Natural killer cell (primary cell): ENCODE results near the gene GPD1. TPM values are rescaled to one million over a fixed set of nuclear protein-coding genes. Genes with fewer than 3 reads are reported as not detected.

ENCODE experiments used
- ATAC-seq, 3 donors: fragments of 150-1000 bp in 2 of 3; fragments of 200-7000 bp in 1 of 3; cut with Tn5 transposase; 1 replicate in 1 of 3; 2 replicates in 2 of 3; pipeline ENCODE4 v1.10.0; 2021; ENCODE audit warnings: mild to moderate bottlenecking in 2 of 3, moderate library complexity in 2 of 3
- DNase-seq, 2 donors: peaks; one replicate each; pipeline versions ENCODE4 v3.0.0 to v3.0.0-alpha.2; 2013 to 2021; ENCODE audit warnings: mixed read lengths in 1 of 2
- H3K27ac ChIP-seq: one replicate; pipeline ENCODE4 v1.5.1; 2013; ENCODE audit warnings: mild to moderate bottlenecking, low read length
- H3K27me3 ChIP-seq: one replicate; pipeline ENCODE4 v1.6.1; 2013; ENCODE audit warnings: low read length; ENCODE audit not compliant: control insufficient read depth, insufficient read depth
- H3K36me3 ChIP-seq: one replicate; pipeline ENCODE4 v1.6.1; 2013; ENCODE audit warnings: low read length; ENCODE audit not compliant: control insufficient read depth, insufficient read depth
- H3K4me1 ChIP-seq: one replicate; pipeline ENCODE4 v1.6.1; 2013; ENCODE audit warnings: low read length; ENCODE audit not compliant: control insufficient read depth, insufficient read depth
- H3K4me3 ChIP-seq: one replicate; pipeline ENCODE4 v1.5.1; 2013; ENCODE audit warnings: low read length
- H3K9me3 ChIP-seq: one replicate; pipeline ENCODE4 v1.6.1; 2013; ENCODE audit warnings: low read length; ENCODE audit not compliant: control insufficient read depth, insufficient read depth
- H3K27ac Mint-ChIP-seq, 2 donors: one replicate each; pipeline ENCODE4 v1.8.0; 2022; ENCODE audit warnings: mild to moderate bottlenecking in 2 of 2, mixed read lengths in 2 of 2, moderate library complexity in 1 of 2
- H3K27me3 Mint-ChIP-seq, 2 donors: one replicate each; pipeline ENCODE4 v1.8.0; 2022; ENCODE audit warnings: low read depth in 2 of 2, mixed read lengths in 2 of 2
- H3K36me3 Mint-ChIP-seq: one replicate; pipeline ENCODE4 v1.8.0; 2022; ENCODE audit warnings: mixed read lengths
- H3K4me1 Mint-ChIP-seq, 2 donors: one replicate each; pipeline ENCODE4 v1.8.0; 2022; ENCODE audit warnings: mixed read lengths in 2 of 2
- H3K4me3 Mint-ChIP-seq: one replicate; pipeline ENCODE4 v1.8.0; 2022; ENCODE audit warnings: mild to moderate bottlenecking, moderate library complexity, mixed read lengths
- H3K9me3 Mint-ChIP-seq, 2 donors: one replicate each; pipeline ENCODE4 v1.8.0; 2022; ENCODE audit warnings: mixed read lengths in 2 of 2
- WGBS: methylation state at CpG from one replicate; pipeline ENCODE4 v1.1.7; 2013; ENCODE audit warnings: missing lambda C conversion rate; ENCODE audit not compliant: insufficient coverage; 5-methylcytosine and 5-hydroxymethylcytosine counted together
- intact Hi-C: fragments of 100-400 bp; cut with micrococcal nuclease; formaldehyde crosslinking; loops from one replicate; pipeline ENCODE4 v1.14.2; 2022
- total RNA-seq, 4 donors: library from RNA; stranded (reverse); fragments of 120-200 nt in 1 of 4; gene quantifications; one replicate each; pipeline versions ENCODE4 v1.2.3 to v1.2.4, GENCODE V29; 2013 to 2022
- TF ChIP-seq, protein P1 (sequence below): fragments of 200-600 bp; IDR thresholded peaks from one replicate; pipeline ENCODE4 v1.8.0; 2022; ENCODE audit warnings: antibody characterized with exemption

The GPD1 gene
- total RNA-seq, 3 donors from 2014 or later (not counting 1 experiment from before 2014, with no cell fraction given) = 0.65 TPM; not detected in 2

DNA sequence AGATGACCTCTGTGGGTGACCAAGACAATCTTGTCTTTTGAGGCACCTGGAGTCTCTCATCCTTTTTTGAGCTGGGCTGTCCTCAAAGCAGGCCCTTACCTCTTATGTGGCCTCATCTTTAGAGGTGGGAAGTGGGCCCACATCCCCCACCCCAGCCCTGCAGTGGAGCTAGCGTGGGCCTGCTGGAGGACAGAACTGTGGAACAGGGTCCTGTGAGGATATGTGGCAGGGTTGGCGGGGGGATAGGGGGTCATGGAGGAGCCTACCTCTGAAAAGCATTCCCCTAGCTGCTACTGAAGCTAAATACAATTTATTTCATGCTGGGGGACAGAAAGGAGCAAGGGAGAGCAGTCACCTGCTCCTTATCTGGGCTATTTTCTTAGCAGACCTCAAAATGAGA is 457 bp upstream of the GPD1 start:
- H3K27me3 ChIP-seq = no peaks in the 10 kb centered on the region
- peak overlapping the region in 1 of 2 donors; percentile 52 for H3K27ac Mint-ChIP-seq
- intact Hi-C loops = no loop called here

DNA sequence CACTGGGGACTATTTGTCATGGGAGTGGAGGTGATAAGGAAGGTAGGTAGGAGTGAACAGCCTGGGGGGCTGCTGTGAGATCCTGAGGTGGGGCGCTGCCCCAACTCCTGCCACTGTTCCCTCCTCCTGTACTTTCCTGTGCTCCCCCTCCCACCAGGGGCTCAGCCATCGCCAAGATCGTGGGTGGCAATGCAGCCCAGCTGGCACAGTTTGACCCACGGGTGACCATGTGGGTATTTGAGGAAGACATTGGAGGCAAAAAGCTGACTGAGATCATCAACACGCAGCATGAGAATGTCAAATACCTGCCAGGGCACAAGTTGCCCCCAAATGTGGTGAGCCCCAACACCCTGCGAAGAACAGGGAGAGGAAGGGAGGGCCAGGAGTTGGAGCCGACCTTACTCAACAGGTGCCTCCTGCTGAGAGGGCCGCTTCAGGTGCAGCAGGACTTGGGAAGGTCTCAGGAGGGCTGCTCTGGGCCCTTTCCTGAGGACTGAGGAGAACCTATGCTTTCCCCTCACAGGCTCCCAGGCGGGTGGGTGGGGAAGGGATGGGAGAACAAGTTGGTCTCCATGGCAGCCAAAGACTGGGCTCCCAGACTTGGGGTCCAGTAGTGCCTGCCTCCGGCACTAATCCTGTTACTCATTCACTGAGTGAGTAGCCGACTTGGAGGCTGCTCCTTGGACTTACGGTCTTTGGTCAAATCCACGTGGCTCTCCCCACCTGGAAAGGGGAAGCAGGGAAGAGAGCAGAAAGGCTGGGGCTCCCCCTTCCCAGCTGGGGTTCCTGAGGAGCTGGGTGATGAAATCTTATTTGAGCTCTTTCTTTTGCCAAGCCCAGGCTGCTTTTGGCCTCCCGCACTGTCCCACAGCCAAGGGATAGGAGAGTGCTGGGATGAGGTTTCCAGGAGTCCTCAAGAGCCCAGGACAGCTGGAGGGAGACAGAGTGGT is 884 bp downstream of the GPD1 start:
- no peak overlapping the region for H3K27ac ChIP-seq
- Mint-ChIP-seq H3K27ac (no peak overlapping the region), H3K4me1 (no peaks in the 10 kb centered on the region), H3K9me3 (no peaks in the 10 kb centered on the region), H3K27me3 (peaks cover 0 to 3% of the 10 kb centered on the region in 2 donors), H3K4me3 (no peak overlapping the region), H3K36me3 (peaks cover 8% of the 10 kb centered on the region)
- H3K4me1 ChIP-seq = no peaks in the 10 kb centered on the region
- H3K27me3 ChIP-seq = no peaks in the 10 kb centered on the region
- DNase-seq (no peak), ATAC-seq (no peak)
- TF ChIP-seq, protein P1, sequence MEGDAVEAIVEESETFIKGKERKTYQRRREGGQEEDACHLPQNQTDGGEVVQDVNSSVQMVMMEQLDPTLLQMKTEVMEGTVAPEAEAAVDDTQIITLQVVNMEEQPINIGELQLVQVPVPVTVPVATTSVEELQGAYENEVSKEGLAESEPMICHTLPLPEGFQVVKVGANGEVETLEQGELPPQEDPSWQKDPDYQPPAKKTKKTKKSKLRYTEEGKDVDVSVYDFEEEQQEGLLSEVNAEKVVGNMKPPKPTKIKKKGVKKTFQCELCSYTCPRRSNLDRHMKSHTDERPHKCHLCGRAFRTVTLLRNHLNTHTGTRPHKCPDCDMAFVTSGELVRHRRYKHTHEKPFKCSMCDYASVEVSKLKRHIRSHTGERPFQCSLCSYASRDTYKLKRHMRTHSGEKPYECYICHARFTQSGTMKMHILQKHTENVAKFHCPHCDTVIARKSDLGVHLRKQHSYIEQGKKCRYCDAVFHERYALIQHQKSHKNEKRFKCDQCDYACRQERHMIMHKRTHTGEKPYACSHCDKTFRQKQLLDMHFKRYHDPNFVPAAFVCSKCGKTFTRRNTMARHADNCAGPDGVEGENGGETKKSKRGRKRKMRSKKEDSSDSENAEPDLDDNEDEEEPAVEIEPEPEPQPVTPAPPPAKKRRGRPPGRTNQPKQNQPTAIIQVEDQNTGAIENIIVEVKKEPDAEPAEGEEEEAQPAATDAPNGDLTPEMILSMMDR = no peak
- peaks cover 13% of the 10 kb centered on the region for H3K36me3 ChIP-seq
- whole genome bisulfite sequencing = 87% methylated on average over 13 of the region's 14 CpGs
- H3K9me3 ChIP-seq = no peaks in the 10 kb centered on the region
- H3K4me3 ChIP-seq = no peak overlapping the region
- intact Hi-C loops = no loop called here

More for the DNA sequence above, 457 bp upstream of the GPD1 start:
- H3K27me3 Mint-ChIP-seq = peaks cover 0 to 3% of the 10 kb centered on the region in 2 donors
- H3K27ac ChIP-seq = no peak overlapping the region
- H3K4me1 ChIP-seq = no peaks in the 10 kb centered on the region
- 93% methylated on average over 2 of the region's 2 CpGs for WGBS
- no peak overlapping the region for H3K4me3 ChIP-seq
- no peaks in the 10 kb centered on the region for H3K4me1 Mint-ChIP-seq
- H3K36me3 Mint-ChIP-seq = peaks cover 15% of the 10 kb centered on the region
- no peak overlapping the region for H3K4me3 Mint-ChIP-seq
- H3K36me3 ChIP-seq = peaks cover 25% of the 10 kb centered on the region
- no peaks in the 10 kb centered on the region for H3K9me3 Mint-ChIP-seq
- H3K9me3 ChIP-seq = no peaks in the 10 kb centered on the region
- DNase-seq = no peak
- ATAC-seq = no peak
- TF ChIP-seq, protein P1 = no peak

DNA sequence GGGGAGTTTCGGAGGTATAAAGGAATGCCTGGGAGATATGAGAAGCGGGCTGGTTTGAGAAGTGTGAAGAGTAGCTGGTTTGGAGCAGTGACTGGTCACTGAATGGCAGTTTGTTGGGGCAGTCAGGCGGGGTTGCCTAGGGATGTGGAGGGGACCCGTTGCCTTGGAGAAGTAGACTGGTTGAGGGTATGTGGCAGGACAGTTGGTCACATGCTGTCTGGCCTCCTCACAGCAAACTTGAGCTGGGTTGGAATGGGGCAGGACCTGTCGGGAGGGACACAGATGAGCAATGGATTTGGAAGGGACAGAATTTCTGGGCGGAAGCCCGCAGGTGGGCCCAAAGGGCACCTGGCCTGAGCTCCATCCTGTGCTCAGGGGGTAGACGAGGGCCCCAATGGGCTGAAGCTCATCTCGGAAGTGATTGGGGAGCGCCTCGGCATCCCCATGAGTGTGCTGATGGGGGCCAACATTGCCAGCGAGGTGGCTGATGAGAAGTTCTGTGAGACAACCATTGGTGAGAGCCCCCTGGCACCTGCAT is 2.2 kb downstream of the GPD1 start:
- Histone ChIP-seq H3K27me3 (no peaks in the 10 kb centered on the region), H3K9me3 (no peaks in the 10 kb centered on the region), H3K27ac (no peak overlapping the region), H3K4me1 (peaks cover 9% of the 10 kb centered on the region), H3K36me3 (peaks cover 5% of the 10 kb centered on the region), H3K4me3 (no peak overlapping the region)
- no peaks in the 10 kb centered on the region for H3K9me3 Mint-ChIP-seq
- peaks cover 0 to 5% of the 10 kb centered on the region in 2 donors for H3K4me1 Mint-ChIP-seq
- H3K27me3 Mint-ChIP-seq = peaks cover 0 to 3% of the 10 kb centered on the region in 2 donors
- no peaks in the 10 kb centered on the region for H3K36me3 Mint-ChIP-seq
- DNase-seq = no peak
- ATAC-seq = no peak
- TF ChIP-seq, protein P1 = no peak
- no peak overlapping the region for H3K27ac Mint-ChIP-seq
- intact Hi-C loops = no loop called here
- 92% methylated on average over 12 of the region's 12 CpGs for WGBS
- no peak overlapping the region for H3K4me3 Mint-ChIP-seq
